Neural cell (in vitro differentiated cells): ENCODE results near the gene TRNAU1AP. TPM values are rescaled to one million over a fixed set of nuclear protein-coding genes. Genes with fewer than 3 reads are reported as not detected.
A peak's percentile ranks its signal among the peaks of the same experiment; 100 is the strongest.

Source experiments
- H2AFZ ChIP-seq: fragments of 200-600, 300-800 bp; sonication (generic), shearing (Covaris generic); 2 replicates; pipeline ENCODE4 v1.6.0; 2014; ENCODE audit warnings: low read depth, mild to moderate bottlenecking, antibody characterized with exemption, low read length, moderate library complexity
- H3F3A ChIP-seq: fragments of 200-600 bp; shearing (Covaris generic); 2 replicates; pipeline ENCODE4 v1.6.1; 2016; ENCODE audit warnings: mild to moderate bottlenecking, moderate library complexity, mixed read lengths, antibody characterized with exemption, low read length; ENCODE audit not compliant: insufficient read depth, poor library complexity, severe bottlenecking
- H3K27ac ChIP-seq: fragments of 200-600, 300-800 bp; sonication (generic), shearing (Covaris generic); 2 replicates; pipeline ENCODE4 v1.5.1; 2014; ENCODE audit warnings: mild to moderate bottlenecking, low read length, moderate library complexity
- H3K27me3 ChIP-seq: fragments of 300-800, 200-600 bp; sonication (generic), shearing (Covaris generic); 2 replicates; pipeline ENCODE4 v1.6.0; 2014; ENCODE audit warnings: mild to moderate bottlenecking, low read depth, low read length, moderate library complexity; ENCODE audit not compliant: insufficient read depth
- H3K36me3 ChIP-seq: fragments of 300-800, 200-600 bp; sonication (generic), shearing (Covaris generic); 2 replicates; pipeline ENCODE4 v1.5.1; 2014; ENCODE audit warnings: mild to moderate bottlenecking, antibody characterized with exemption, low read length, moderate library complexity; ENCODE audit not compliant: insufficient read depth
- H3K4me2 ChIP-seq: fragments of 300-800, 200-600 bp; sonication (generic), shearing (Covaris generic); 2 replicates; pipeline ENCODE4 v1.6.0; 2014; ENCODE audit warnings: mild to moderate bottlenecking, low read length
- H3K4me3 ChIP-seq: fragments of 300-800, 200-600 bp; sonication (generic), shearing (Covaris generic); 2 replicates; pipeline ENCODE4 v1.5.1; 2014; ENCODE audit warnings: mild to moderate bottlenecking, low read length, moderate library complexity
- H3K79me2 ChIP-seq: fragments of 200-600 bp; shearing (Covaris generic); replicated peaks from 2 replicates; pipeline ENCODE4 v1.6.0; 2014; ENCODE audit warnings: mild to moderate bottlenecking, low read length, moderate library complexity; ENCODE audit not compliant: insufficient read depth
- H3K9ac ChIP-seq: fragments of 300-800, 200-600 bp; sonication (generic), shearing (Covaris generic); 2 replicates; pipeline ENCODE4 v1.6.1; 2016; ENCODE audit warnings: mild to moderate bottlenecking, low read length, mixed read lengths
- H3K9me2 ChIP-seq: fragments of 200-600 bp; shearing (Covaris generic); 2 replicates; pipeline ENCODE4 v1.6.1; 2016; ENCODE audit warnings: mild to moderate bottlenecking, low read length, mixed read lengths; ENCODE audit not compliant: insufficient read depth
- H3K9me3 ChIP-seq: fragments of 200-600, 300-800 bp; sonication (generic), shearing (Covaris generic); 2 replicates; pipeline ENCODE4 v1.6.1; 2016; ENCODE audit warnings: mild to moderate bottlenecking, mixed run types, low read length, moderate library complexity, mixed read lengths
- H4K20me1 ChIP-seq: fragments of 200-600 bp; shearing (Covaris generic); 2 replicates; pipeline ENCODE4 v1.6.1; 2016; ENCODE audit warnings: mild to moderate bottlenecking, mixed run types; ENCODE audit not compliant: insufficient read depth
- CTCF ChIP-seq: fragments of 450-650 bp; IDR thresholded peaks from 2 replicates; pipeline ENCODE4 v1.5.1; 2014; ENCODE audit warnings: antibody characterized with exemption, mild to moderate bottlenecking, moderate library complexity; ENCODE audit not compliant: poor library complexity, severe bottlenecking
- EP300 ChIP-seq: fragments of 450-650 bp; conservative IDR thresholded peaks from 2 replicates; pipeline ENCODE4 v1.6.1; 2014; ENCODE audit warnings: antibody characterized with exemption, mild to moderate bottlenecking, moderate library complexity; ENCODE audit not compliant: poor library complexity, severe bottlenecking
- EZH2 ChIP-seq: fragments of 200-600, 300-800 bp; shearing (Covaris generic), sonication (generic); IDR thresholded peaks from 2 replicates; pipeline ENCODE4 v1.6.1; 2014; ENCODE audit warnings: antibody characterized with exemption, low read length, borderline replicate concordance, mild to moderate bottlenecking; ENCODE audit not compliant: insufficient read depth, poor library complexity, severe bottlenecking
- MXI1 ChIP-seq: fragments of 450-650 bp; conservative IDR thresholded peaks from 2 replicates; pipeline ENCODE4 v1.6.1; 2014; ENCODE audit warnings: antibody characterized with exemption, mild to moderate bottlenecking; ENCODE audit not compliant: poor library complexity, severe bottlenecking
- POLR2AphosphoS5 ChIP-seq: IDR thresholded peaks from 2 replicates; pipeline ENCODE4 v1.6.1; 2012
- RAD21 ChIP-seq: fragments of 450-650 bp; conservative IDR thresholded peaks from 2 replicates; pipeline ENCODE4 v1.6.1; 2014; ENCODE audit warnings: antibody characterized with exemption, mild to moderate bottlenecking, moderate library complexity
- REST ChIP-seq: IDR thresholded peaks from 2 replicates; pipeline ENCODE4 v1.6.1; 2012; ENCODE audit warnings: borderline replicate concordance
- SMC3 ChIP-seq: fragments of 450-650 bp; conservative IDR thresholded peaks from 2 replicates; pipeline ENCODE4 v1.6.1; 2014; ENCODE audit warnings: antibody characterized with exemption, mild to moderate bottlenecking, moderate library complexity; ENCODE audit not compliant: poor library complexity
- TAF1 ChIP-seq: IDR thresholded peaks from 2 replicates; pipeline ENCODE4 v1.6.1; 2012; ENCODE audit warnings: low read depth
- polyA minus RNA-seq: library from RNA; depleted of rRNA, polyadenylated mRNA; stranded (reverse); fragments of >200 nt; gene quantifications from 2 replicates; pipeline ENCODE4 v1.2.3, GENCODE V29; 2014
- polyA plus RNA-seq: library from polyadenylated mRNA; depleted of rRNA; stranded (reverse); fragments of >200 nt; gene quantifications from 2 replicates; pipeline ENCODE4 v1.2.3, GENCODE V29; 2014

The TRNAU1AP gene
- polyA plus RNA-seq (80.8 and 91.6 TPM in 2 replicates), polyA minus RNA-seq (47.5 and 50.9 TPM in 2 replicates)

GRCh38 chr1:28552758-28553663, at the start of gene TRNAU1AP:
Gene TRNAU1AP, plus strand, starts transcription at chr1:28553085. Its CDS starts 26 bp downstream, at chr1:28553111.
- Histone ChIP-seq H3K9me2 (no peaks in the 10 kb centered on the region), H3K27me3 (no peaks in the 10 kb centered on the region), H3K4me3 (peak within 1 kb of the TSS; percentile 84), H3K9ac (peak within 1 kb of the TSS; percentile 90), H3K79me2 (peaks cover 12% of the 10 kb centered on the region), H3F3A (no peaks in the 10 kb centered on the region), H3K36me3 (no peaks in the 10 kb centered on the region), H3K4me2 (peak within 1 kb of the TSS; percentile 45), H3K9me3 (no peaks in the 10 kb centered on the region), H4K20me1 (no peaks in the 10 kb centered on the region), H2AFZ (peak within 1 kb of the TSS; percentile 85), H3K27ac (peak within 1 kb of the TSS; percentile 65)
- TF ChIP-seq TAF1 = peak; percentile 76
- TF ChIP-seq MXI1 = peak; percentile 67
- no peak for TF ChIP-seq EZH2
- no peak for TF ChIP-seq SMC3
- peak; percentile 55 for TF ChIP-seq EP300
- peak; percentile 84 for TF ChIP-seq REST
- peak; percentile 93 for TF ChIP-seq POLR2AphosphoS5
- TF ChIP-seq RAD21 = no peak
- TF ChIP-seq CTCF = no peak

GRCh38 chr1:28503117-28503516, 49.8 kb upstream of the TRNAU1AP start:
- Histone ChIP-seq H3K27ac (no peak overlapping the region), H2AFZ (no peak overlapping the region), H4K20me1 (no peaks in the 10 kb centered on the region), H3K9me3 (no peaks in the 10 kb centered on the region), H3K79me2 (peaks cover 15% of the 10 kb centered on the region), H3K4me3 (no peak overlapping the region), H3K36me3 (no peaks in the 10 kb centered on the region), H3K9ac (no peak overlapping the region), H3F3A (no peaks in the 10 kb centered on the region), H3K9me2 (no peaks in the 10 kb centered on the region), H3K27me3 (no peaks in the 10 kb centered on the region), H3K4me2 (no peak overlapping the region)
- TF ChIP-seq SMC3 (no peak), CTCF (no peak), POLR2AphosphoS5 (no peak), RAD21 (no peak), EP300 (no peak), MXI1 (no peak), TAF1 (no peak)
